Measurements from ENCODE around the gene COL4A3.

DNA sequence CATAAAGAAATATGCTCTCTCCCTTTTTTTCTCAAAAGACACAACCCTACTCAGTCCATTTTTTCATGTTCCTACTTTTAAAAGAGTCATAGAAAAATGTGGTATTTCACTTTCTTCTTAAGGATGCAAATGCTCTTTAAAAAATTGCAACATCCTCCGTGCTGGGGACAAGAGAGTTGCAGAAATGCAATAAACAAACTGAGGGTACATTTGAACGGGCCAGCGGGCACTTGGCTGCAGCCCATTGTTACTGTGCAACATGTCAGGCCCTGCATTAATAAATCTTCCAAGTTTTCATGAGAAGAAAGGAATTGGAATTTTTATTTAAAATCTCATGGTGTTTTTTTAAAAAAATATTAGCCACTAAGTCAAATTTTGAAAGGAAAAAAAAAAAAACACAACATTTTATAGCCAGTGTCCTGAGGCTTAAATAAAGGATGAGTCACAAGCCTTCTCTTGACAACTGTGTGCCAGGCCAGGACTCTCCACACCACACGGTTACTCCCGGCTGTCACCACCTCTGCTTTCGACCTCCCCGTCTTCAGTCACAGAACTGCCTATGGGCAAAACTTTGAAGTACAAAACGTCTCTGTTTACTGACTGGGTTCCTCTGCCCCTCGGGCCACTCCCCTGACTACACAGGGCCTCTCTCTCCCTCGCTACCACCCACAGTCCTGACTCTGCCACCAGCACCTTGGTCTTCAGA is 103.1 kb downstream of the COL4A3 start:
- TF ChIP-seq, protein P1, sequence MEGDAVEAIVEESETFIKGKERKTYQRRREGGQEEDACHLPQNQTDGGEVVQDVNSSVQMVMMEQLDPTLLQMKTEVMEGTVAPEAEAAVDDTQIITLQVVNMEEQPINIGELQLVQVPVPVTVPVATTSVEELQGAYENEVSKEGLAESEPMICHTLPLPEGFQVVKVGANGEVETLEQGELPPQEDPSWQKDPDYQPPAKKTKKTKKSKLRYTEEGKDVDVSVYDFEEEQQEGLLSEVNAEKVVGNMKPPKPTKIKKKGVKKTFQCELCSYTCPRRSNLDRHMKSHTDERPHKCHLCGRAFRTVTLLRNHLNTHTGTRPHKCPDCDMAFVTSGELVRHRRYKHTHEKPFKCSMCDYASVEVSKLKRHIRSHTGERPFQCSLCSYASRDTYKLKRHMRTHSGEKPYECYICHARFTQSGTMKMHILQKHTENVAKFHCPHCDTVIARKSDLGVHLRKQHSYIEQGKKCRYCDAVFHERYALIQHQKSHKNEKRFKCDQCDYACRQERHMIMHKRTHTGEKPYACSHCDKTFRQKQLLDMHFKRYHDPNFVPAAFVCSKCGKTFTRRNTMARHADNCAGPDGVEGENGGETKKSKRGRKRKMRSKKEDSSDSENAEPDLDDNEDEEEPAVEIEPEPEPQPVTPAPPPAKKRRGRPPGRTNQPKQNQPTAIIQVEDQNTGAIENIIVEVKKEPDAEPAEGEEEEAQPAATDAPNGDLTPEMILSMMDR (IDR thresholded peaks at IDR 0.05; ENCODE audit: extremely low read depth in 1 of 2, insufficient read depth in 1 of 2, low read depth in 1 of 2, low read length in 2 of 2) = no peak
- TF ChIP-seq FOS (IDR thresholded peaks at IDR 0.05; ENCODE audit: borderline replicate concordance, insufficient read depth, low read length) (no peak), JUN (IDR thresholded peaks at IDR 0.05; ENCODE audit: borderline replicate concordance, insufficient read depth, insufficient read length, low read depth) (no peak), MYC (IDR thresholded peaks at IDR 0.05; ENCODE audit: low read depth, low read length) (no peak), EZH2 (IDR thresholded peaks at IDR 0.05; ENCODE audit: borderline replicate concordance, low read depth, low read length, severe bottlenecking) (no peak)
